ENCODE measurements around the gene SPTBN4. TPM values are rescaled to one million over a fixed set of nuclear protein-coding genes. Genes with fewer than 3 reads are reported as not detected.

SPTBN4 gene
- total RNA-seq, 1 experiment from 2014 or later: 0.48 TPM

DNA sequence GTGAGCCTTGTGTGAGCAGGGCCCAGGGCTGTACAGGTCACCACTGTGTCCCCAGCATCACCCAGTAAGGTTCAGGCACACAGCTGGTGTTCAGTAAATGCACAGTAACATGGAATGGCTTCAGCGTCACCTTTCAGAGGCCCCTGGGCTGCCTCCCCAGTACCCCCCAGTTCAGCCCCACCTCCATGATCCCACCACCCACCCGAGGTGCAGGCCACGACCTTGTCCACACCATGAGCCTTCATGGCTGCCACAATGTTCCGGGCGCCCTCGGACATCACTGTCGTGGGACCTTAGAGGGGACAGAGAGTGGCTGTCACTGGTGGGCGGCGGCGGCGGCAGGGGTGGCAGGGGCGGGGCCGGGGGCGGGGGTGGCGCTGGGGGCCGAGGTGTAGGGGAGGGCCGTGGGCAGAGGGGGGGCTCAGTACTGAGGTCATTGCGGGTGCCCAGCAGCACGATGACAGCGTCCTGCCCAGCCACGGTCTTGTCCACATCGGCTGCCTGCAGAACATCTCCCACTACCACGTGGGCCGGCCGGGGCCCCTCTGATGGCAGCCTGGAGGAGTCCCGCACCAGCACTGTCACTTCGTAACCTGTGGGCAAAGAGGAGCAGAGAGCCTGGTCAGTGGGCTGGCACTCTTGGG lies 8.7 kb upstream of the SPTBN4 start:
- BruUV-seq (replicated peaks): no TSS peak
- H3K27ac ChIP-seq: no peak overlapping the region
- TF ChIP-seq EZH2 (IDR thresholded peaks at IDR 0.05; ENCODE audit: low read depth): no peak
- TF ChIP-seq, protein P1, sequence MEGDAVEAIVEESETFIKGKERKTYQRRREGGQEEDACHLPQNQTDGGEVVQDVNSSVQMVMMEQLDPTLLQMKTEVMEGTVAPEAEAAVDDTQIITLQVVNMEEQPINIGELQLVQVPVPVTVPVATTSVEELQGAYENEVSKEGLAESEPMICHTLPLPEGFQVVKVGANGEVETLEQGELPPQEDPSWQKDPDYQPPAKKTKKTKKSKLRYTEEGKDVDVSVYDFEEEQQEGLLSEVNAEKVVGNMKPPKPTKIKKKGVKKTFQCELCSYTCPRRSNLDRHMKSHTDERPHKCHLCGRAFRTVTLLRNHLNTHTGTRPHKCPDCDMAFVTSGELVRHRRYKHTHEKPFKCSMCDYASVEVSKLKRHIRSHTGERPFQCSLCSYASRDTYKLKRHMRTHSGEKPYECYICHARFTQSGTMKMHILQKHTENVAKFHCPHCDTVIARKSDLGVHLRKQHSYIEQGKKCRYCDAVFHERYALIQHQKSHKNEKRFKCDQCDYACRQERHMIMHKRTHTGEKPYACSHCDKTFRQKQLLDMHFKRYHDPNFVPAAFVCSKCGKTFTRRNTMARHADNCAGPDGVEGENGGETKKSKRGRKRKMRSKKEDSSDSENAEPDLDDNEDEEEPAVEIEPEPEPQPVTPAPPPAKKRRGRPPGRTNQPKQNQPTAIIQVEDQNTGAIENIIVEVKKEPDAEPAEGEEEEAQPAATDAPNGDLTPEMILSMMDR (conservative IDR thresholded peaks at IDR 0.05): no peak
- no peaks in the 10 kb centered on the region for H3K9me3 ChIP-seq (ENCODE audit: insufficient read depth, low read depth)
- no peak overlapping the region for H3K4me3 ChIP-seq
- CTCF ChIA-PET: no interaction called here
- H3K9me2 ChIP-seq (ENCODE audit: insufficient read depth): no peaks in the 10 kb centered on the region
- H3K36me3 ChIP-seq (ENCODE audit: low read depth): no peaks in the 10 kb centered on the region
- H3K79me2 ChIP-seq (ENCODE audit: low read depth): peaks cover 30% of the 10 kb centered on the region
- no peak for DNase-seq
- H3K4me1 ChIP-seq (replicated peaks; ENCODE audit: insufficient read depth): peaks cover 5% of the 10 kb centered on the region
- H2AFZ ChIP-seq: no peak overlapping the region
- intact Hi-C loops (cut with micrococcal nuclease; ENCODE audit: unreplicated experiment): no loop called here
- no peak overlapping the region for H3K4me2 ChIP-seq
- no peaks in the 10 kb centered on the region for H3K27me3 ChIP-seq (ENCODE audit: insufficient read depth, low read depth)
- POLR2A ChIA-PET (ENCODE audit: unreplicated experiment): no interaction called here
- no peaks in the 10 kb centered on the region for H4K20me1 ChIP-seq (ENCODE audit: insufficient read depth)
- H3F3A ChIP-seq (ENCODE audit: insufficient read depth, low read depth): peaks cover 12% of the 10 kb centered on the region

DNA sequence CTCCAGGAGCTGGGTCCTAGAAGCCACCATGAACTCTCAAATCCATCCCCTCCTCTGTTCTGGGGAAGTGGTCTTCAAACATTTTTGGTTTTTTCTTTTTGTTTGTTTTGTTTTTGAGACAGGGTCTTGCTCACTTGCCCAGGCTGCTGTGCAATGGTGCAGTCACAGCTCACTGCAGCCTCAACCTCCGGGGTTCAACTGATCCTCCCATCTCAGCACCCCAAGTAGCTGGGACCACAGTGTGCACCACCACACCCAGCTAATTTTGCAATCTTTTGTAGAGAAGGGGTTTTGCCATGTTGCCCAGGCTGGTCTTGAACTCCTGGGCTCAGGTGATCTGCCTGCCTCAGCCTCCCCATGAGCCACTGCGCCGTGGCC lies 8.2 kb upstream of the SPTBN4 start:
- ChIA-PET POLR2A (ENCODE audit: unreplicated experiment) (no interaction called here), CTCF (no interaction called here)
- Histone ChIP-seq H3K4me3 (no peak overlapping the region), H3K36me3 (ENCODE audit: low read depth) (no peaks in the 10 kb centered on the region), H3K4me2 (no peak overlapping the region), H3K27ac (no peak overlapping the region), H3K9me2 (ENCODE audit: insufficient read depth) (no peaks in the 10 kb centered on the region), H4K20me1 (ENCODE audit: insufficient read depth) (no peaks in the 10 kb centered on the region), H3K79me2 (ENCODE audit: low read depth) (peaks cover 31% of the 10 kb centered on the region), H3K27me3 (ENCODE audit: insufficient read depth, low read depth) (no peaks in the 10 kb centered on the region), H2AFZ (no peak overlapping the region), H3F3A (ENCODE audit: insufficient read depth, low read depth) (peaks cover 10% of the 10 kb centered on the region), H3K4me1 (replicated peaks; ENCODE audit: insufficient read depth) (peaks cover 10% of the 10 kb centered on the region), H3K9me3 (ENCODE audit: insufficient read depth, low read depth) (no peaks in the 10 kb centered on the region)
- TF ChIP-seq, protein P1 (conservative IDR thresholded peaks at IDR 0.05): no peak
- BruUV-seq (replicated peaks): no TSS peak
- no peak for DNase-seq
- intact Hi-C loops (cut with micrococcal nuclease; ENCODE audit: unreplicated experiment): no loop called here

DNA sequence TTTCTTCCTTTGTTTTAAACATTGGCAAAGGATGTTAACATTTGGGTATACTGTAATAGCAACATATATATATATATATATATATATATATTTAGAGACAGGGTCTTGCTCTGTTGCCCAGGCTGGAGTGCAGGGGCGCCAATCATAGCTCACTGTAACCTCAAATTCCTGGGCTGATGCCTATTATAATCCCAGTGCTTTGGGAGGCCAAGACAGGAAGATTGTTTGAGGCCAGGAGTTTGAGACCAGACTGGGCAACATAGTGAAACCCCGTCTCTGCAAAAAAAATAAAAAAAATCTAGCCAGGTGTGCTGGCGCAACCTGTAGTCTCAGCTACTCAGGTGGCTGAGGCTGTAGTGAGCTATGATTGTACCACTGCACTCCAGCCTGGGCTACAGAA lies 6.6 kb upstream of the SPTBN4 start:
- H3F3A ChIP-seq (ENCODE audit: insufficient read depth, low read depth): peaks cover 23% of the 10 kb centered on the region
- H3K79me2 ChIP-seq (ENCODE audit: low read depth): peaks cover 36% of the 10 kb centered on the region
- TF ChIP-seq EZH2 (IDR thresholded peaks at IDR 0.05; ENCODE audit: low read depth): no peak
- TF ChIP-seq, protein P1 (conservative IDR thresholded peaks at IDR 0.05): no peak
- ChIA-PET POLR2A (ENCODE audit: unreplicated experiment) (interaction anchor here (0.6 kb wide), 1 partner anchor 139 kb away, joined by 8 read pairs; no protein-coding TSS in a partner anchor), CTCF (no interaction called here)
- no peaks in the 10 kb centered on the region for H3K9me3 ChIP-seq (ENCODE audit: insufficient read depth, low read depth)
- H2AFZ ChIP-seq: no peak overlapping the region
- no peaks in the 10 kb centered on the region for H3K9me2 ChIP-seq (ENCODE audit: insufficient read depth)
- no peak for DNase-seq
- H3K4me1 ChIP-seq (replicated peaks; ENCODE audit: insufficient read depth): peaks cover 22% of the 10 kb centered on the region
- no peak overlapping the region for H3K4me3 ChIP-seq
- H3K27me3 ChIP-seq (ENCODE audit: insufficient read depth, low read depth): no peaks in the 10 kb centered on the region
- BruUV-seq (replicated peaks): no TSS peak
- no peaks in the 10 kb centered on the region for H3K36me3 ChIP-seq (ENCODE audit: low read depth)
- intact Hi-C loops (cut with micrococcal nuclease; ENCODE audit: unreplicated experiment): loop anchor here (5.0 kb wide), 1 partner anchor 62 kb away; no protein-coding TSS in a partner anchor
- H4K20me1 ChIP-seq (ENCODE audit: insufficient read depth): no peaks in the 10 kb centered on the region
- H3K4me2 ChIP-seq: no peak overlapping the region
- no peak overlapping the region for H3K27ac ChIP-seq

Measured in PC-9 (cell line).